ENCODE data around the gene MACROD2. TPM values are rescaled to one million over a fixed set of nuclear protein-coding genes. Genes with fewer than 3 reads are reported as not detected.

Gene MACROD2
- total RNA-seq, 1 experiment from 2014 or later = 3.7 TPM

GRCh38 chr20:14360416-14360815 lies 365.1 kb downstream of the MACROD2 start:
- Histone ChIP-seq H3K36me3 (ENCODE audit: control insufficient read depth in 1 of 2, insufficient read depth in 2 of 2, low read length in 2 of 2) (no peaks in the 10 kb centered on the region), H3K4me2 (ENCODE audit: low read length) (no peak overlapping the region), H2AFZ (ENCODE audit: low read depth, low read length, poor library complexity, severe bottlenecking) (no peak overlapping the region), H3K4me1 (ENCODE audit: control insufficient read depth in 1 of 2, insufficient read depth in 2 of 2, low read length in 2 of 2) (no peaks in the 10 kb centered on the region), H3K9me2 (ENCODE audit: insufficient read depth) (no peaks in the 10 kb centered on the region), H3K27ac (ENCODE audit: low read depth, low read length) (no peak overlapping the region), H3K9ac (ENCODE audit: low read length) (no peak overlapping the region), H3K9me3 (ENCODE audit: control insufficient read depth in 1 of 2, insufficient read depth in 1 of 2, low read depth in 1 of 2, low read length in 2 of 2) (no peaks in the 10 kb centered on the region), H4K20me1 (ENCODE audit: insufficient read depth) (no peaks in the 10 kb centered on the region), H3K27me3 (ENCODE audit: insufficient read depth, low read length) (no peaks in the 10 kb centered on the region), H3K4me3 (replicated peaks in 1 of 2; ENCODE audit: low read depth in 1 of 2, low read length in 2 of 2) (no peak overlapping the region), H3K79me2 (ENCODE audit: insufficient read depth, low read length) (no peaks in the 10 kb centered on the region)
- no TSS peak for BruUV-seq (replicated peaks)
- DNase-seq (ENCODE audit: low read depth, low spot score) = no peak
- TF ChIP-seq POLR2A (IDR thresholded peaks at IDR 0.05; ENCODE audit: borderline replicate concordance, extremely low read depth, insufficient read depth, insufficient read length) = no peak
- no peak for TF ChIP-seq TCF7L2 (IDR thresholded peaks at IDR 0.05; ENCODE audit: borderline replicate concordance, extremely low read depth, insufficient read depth, insufficient read length)
- no peak for TF ChIP-seq ZNF274 (IDR thresholded peaks at IDR 0.05; ENCODE audit: low read depth, low read length)
- no peak for TF ChIP-seq RAD21 (IDR thresholded peaks at IDR 0.05; ENCODE audit: low read depth)
- TF ChIP-seq ZBTB33 (IDR thresholded peaks at IDR 0.05; ENCODE audit: extremely low read depth, insufficient replicate concordance, low read length) = no peak
- no peak for TF ChIP-seq JUND (IDR thresholded peaks at IDR 0.05)
- TF ChIP-seq CEBPB (IDR thresholded peaks at IDR 0.05; ENCODE audit: low read depth) = no peak
- no peak for TF ChIP-seq EGR1 (IDR thresholded peaks at IDR 0.05; ENCODE audit: low read depth)
- no peak for TF ChIP-seq ELF1 (IDR thresholded peaks at IDR 0.05; ENCODE audit: borderline replicate concordance, low read depth)
- no peak for TF ChIP-seq SP1 (IDR thresholded peaks at IDR 0.05; ENCODE audit: low read depth)
- TF ChIP-seq MAX (IDR thresholded peaks at IDR 0.05) = no peak
- no peak for TF ChIP-seq ZFX (IDR thresholded peaks at IDR 0.05)
- RAD21 ChIA-PET (ENCODE audit: low non-redundant PET in 1 of 2, low total read pairs in 2 of 2, uncharacterized antibody in 2 of 2, unreplicated experiment in 2 of 2) = no interaction called here
- CTCF ChIA-PET = no interaction called here
- intact Hi-C loops (cut with micrococcal nuclease) = no loop called here
- no peak for ATAC-seq
- POLR2A ChIA-PET = no interaction called here

Measured in HCT116 (cell line).